ENCODE results near the gene NECAB2.

NECAB2 gene

GRCh38 chr16:84042308-84042878 lies 74.3 kb downstream of the NECAB2 start, which contains the start of gene SLC38A8:
Gene SLC38A8, minus strand, starts transcription at chr16:84042795. Its CDS starts 638 bp downstream, at chr16:84042157.
- H2AFZ ChIP-seq (ENCODE audit: low read length) = no peak within 1 kb of the TSS
- H3K36me3 ChIP-seq (ENCODE audit: insufficient read depth, low read length) = no peaks in the 10 kb centered on the region
- no peaks in the 10 kb centered on the region for H3F3A ChIP-seq (ENCODE audit: low read depth)
- no peaks in the 10 kb centered on the region for H3K79me2 ChIP-seq (ENCODE audit: insufficient read depth, low read length)
- TF ChIP-seq EZH2phosphoT487 (IDR thresholded peaks at IDR 0.05; ENCODE audit: borderline replicate concordance) = no peak
- TF ChIP-seq, protein P1, sequence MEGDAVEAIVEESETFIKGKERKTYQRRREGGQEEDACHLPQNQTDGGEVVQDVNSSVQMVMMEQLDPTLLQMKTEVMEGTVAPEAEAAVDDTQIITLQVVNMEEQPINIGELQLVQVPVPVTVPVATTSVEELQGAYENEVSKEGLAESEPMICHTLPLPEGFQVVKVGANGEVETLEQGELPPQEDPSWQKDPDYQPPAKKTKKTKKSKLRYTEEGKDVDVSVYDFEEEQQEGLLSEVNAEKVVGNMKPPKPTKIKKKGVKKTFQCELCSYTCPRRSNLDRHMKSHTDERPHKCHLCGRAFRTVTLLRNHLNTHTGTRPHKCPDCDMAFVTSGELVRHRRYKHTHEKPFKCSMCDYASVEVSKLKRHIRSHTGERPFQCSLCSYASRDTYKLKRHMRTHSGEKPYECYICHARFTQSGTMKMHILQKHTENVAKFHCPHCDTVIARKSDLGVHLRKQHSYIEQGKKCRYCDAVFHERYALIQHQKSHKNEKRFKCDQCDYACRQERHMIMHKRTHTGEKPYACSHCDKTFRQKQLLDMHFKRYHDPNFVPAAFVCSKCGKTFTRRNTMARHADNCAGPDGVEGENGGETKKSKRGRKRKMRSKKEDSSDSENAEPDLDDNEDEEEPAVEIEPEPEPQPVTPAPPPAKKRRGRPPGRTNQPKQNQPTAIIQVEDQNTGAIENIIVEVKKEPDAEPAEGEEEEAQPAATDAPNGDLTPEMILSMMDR (conservative IDR thresholded peaks at IDR 0.05; ENCODE audit: low read length) = no peak
- peak within 1 kb of the TSS; percentile 49 for H3K4me2 ChIP-seq (ENCODE audit: low read depth, low read length, poor library complexity, severe bottlenecking)
- no peaks in the 10 kb centered on the region for H3K9me2 ChIP-seq (replicated peaks; ENCODE audit: low read depth, low read length)
- H3K9ac ChIP-seq (ENCODE audit: low read depth, low read length, poor library complexity, severe bottlenecking) = no peak within 1 kb of the TSS
- H3K9me3 ChIP-seq (ENCODE audit: insufficient read depth, low read depth, low read length) = no peaks in the 10 kb centered on the region
- H3K4me1 ChIP-seq (ENCODE audit: insufficient read depth, low read length, poor library complexity, severe bottlenecking) = peaks cover 16% of the 10 kb centered on the region
- no peaks in the 10 kb centered on the region for H4K20me1 ChIP-seq (ENCODE audit: insufficient read depth, low read length, poor library complexity, severe bottlenecking)
- peak within 1 kb of the TSS; percentile 9 for H3K4me3 ChIP-seq (ENCODE audit: low read length, poor library complexity, severe bottlenecking)
- no peaks in the 10 kb centered on the region for H3K27me3 ChIP-seq (ENCODE audit: insufficient read depth, low read length, poor library complexity, severe bottlenecking)

DNA sequence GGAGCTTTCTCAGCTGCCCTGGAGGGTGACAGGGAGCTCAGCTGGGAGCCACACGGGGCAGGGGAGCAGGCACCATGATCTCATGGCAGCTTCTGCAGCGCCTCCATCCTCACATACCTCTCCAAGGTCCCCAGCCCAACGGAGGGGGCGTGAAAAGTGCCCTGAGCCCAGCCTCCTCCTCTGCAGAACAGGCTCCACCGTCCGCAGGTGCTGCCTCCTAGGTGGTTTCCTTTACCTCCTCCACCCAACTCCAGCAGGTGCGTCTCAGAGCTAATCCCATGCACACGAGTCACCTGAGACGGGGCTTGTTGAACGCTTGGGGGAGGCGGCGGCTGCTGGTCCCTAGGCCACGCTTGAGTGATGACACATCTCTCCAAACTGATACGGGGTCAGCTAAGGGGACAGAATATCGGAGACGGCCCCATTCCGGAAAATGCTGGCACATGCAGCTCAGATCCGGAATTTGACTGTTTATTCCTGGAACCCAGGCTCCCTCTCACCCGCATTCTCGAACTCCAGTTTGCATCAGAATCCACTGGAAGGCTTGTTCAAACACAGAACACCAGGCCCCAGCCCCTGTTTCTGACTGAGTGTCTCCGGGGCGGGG lies 74.9 kb downstream of the NECAB2 start:
- no peaks in the 10 kb centered on the region for H3K9me3 ChIP-seq (ENCODE audit: insufficient read depth, low read depth, low read length)
- no peak for TF ChIP-seq EZH2phosphoT487 (IDR thresholded peaks at IDR 0.05; ENCODE audit: borderline replicate concordance)
- TF ChIP-seq, protein P1 (conservative IDR thresholded peaks at IDR 0.05; ENCODE audit: low read length) = no peak
- H2AFZ ChIP-seq (ENCODE audit: low read length) = no peak overlapping the region
- H3K9me2 ChIP-seq (replicated peaks; ENCODE audit: low read depth, low read length) = no peaks in the 10 kb centered on the region
- H3K4me3 ChIP-seq (ENCODE audit: low read length, poor library complexity, severe bottlenecking) = peak overlapping the region; percentile 9
- H4K20me1 ChIP-seq (ENCODE audit: insufficient read depth, low read length, poor library complexity, severe bottlenecking) = no peaks in the 10 kb centered on the region
- peak overlapping the region; percentile 49 for H3K4me2 ChIP-seq (ENCODE audit: low read depth, low read length, poor library complexity, severe bottlenecking)
- no peaks in the 10 kb centered on the region for H3K36me3 ChIP-seq (ENCODE audit: insufficient read depth, low read length)
- no peaks in the 10 kb centered on the region for H3K79me2 ChIP-seq (ENCODE audit: insufficient read depth, low read length)
- H3F3A ChIP-seq (ENCODE audit: low read depth) = no peaks in the 10 kb centered on the region
- H3K27me3 ChIP-seq (ENCODE audit: insufficient read depth, low read length, poor library complexity, severe bottlenecking) = no peaks in the 10 kb centered on the region
- peaks cover 16% of the 10 kb centered on the region for H3K4me1 ChIP-seq (ENCODE audit: insufficient read depth, low read length, poor library complexity, severe bottlenecking)
- H3K9ac ChIP-seq (ENCODE audit: low read depth, low read length, poor library complexity, severe bottlenecking) = no peak overlapping the region

DNA sequence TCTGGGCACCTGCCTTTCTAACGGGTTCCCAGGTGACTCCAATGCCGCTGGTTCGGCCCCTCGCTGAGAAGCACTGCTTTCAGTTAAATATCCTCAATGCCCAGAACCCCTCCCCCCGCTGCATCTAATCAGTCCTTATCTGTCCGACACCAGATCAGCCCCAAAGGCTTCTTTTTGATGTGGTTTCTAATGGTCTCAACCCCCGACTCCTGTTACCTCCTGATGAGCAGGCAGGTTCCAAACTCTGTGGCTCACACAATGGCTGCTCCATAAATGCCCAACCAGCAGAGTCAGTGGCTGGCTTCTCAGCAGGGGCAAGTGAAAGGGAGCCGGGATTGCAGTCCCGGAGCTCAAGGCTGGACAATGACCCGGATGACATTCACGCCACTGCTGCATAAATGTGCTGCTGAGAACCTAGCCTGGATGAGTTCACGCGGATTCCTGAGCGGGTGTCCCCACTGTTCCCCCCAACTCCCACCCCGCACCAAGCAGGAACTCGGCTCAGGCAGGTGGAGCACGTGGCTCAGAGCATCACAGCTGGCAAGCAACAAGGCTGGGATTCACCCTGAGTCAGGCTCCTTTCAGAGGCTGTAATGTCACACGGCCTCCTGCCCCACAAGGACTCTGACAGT lies 75.6 kb downstream of the NECAB2 start:
- H3K79me2 ChIP-seq (ENCODE audit: insufficient read depth, low read length) = no peaks in the 10 kb centered on the region
- peak overlapping the region; percentile 9 for H3K4me3 ChIP-seq (ENCODE audit: low read length, poor library complexity, severe bottlenecking)
- no peak overlapping the region for H3K9ac ChIP-seq (ENCODE audit: low read depth, low read length, poor library complexity, severe bottlenecking)
- no peaks in the 10 kb centered on the region for H3K9me2 ChIP-seq (replicated peaks; ENCODE audit: low read depth, low read length)
- H3K36me3 ChIP-seq (ENCODE audit: insufficient read depth, low read length) = no peaks in the 10 kb centered on the region
- no peaks in the 10 kb centered on the region for H3F3A ChIP-seq (ENCODE audit: low read depth)
- no peaks in the 10 kb centered on the region for H3K9me3 ChIP-seq (ENCODE audit: insufficient read depth, low read depth, low read length)
- no peak overlapping the region for H2AFZ ChIP-seq (ENCODE audit: low read length)
- H4K20me1 ChIP-seq (ENCODE audit: insufficient read depth, low read length, poor library complexity, severe bottlenecking) = no peaks in the 10 kb centered on the region
- H3K4me1 ChIP-seq (ENCODE audit: insufficient read depth, low read length, poor library complexity, severe bottlenecking) = peaks cover 16% of the 10 kb centered on the region
- H3K27me3 ChIP-seq (ENCODE audit: insufficient read depth, low read length, poor library complexity, severe bottlenecking) = no peaks in the 10 kb centered on the region
- peak overlapping the region; percentile 49 for H3K4me2 ChIP-seq (ENCODE audit: low read depth, low read length, poor library complexity, severe bottlenecking)
- TF ChIP-seq, protein P1 (conservative IDR thresholded peaks at IDR 0.05; ENCODE audit: low read length) = no peak
- no peak for TF ChIP-seq EZH2phosphoT487 (IDR thresholded peaks at IDR 0.05; ENCODE audit: borderline replicate concordance)
